ENCODE measurements around the gene ALKBH6. TPM values are rescaled to one million over a fixed set of nuclear protein-coding genes. Genes with fewer than 3 reads are reported as not detected.

The ALKBH6 gene
- total and polyA plus RNA-seq, 9 donors, result 7.8 to 12.1 (median 9.8) TPM

Other genes starting within 250 kb of the ALKBH6 start
- gene ARHGAP33, start 238.6 kb downstream of the ALKBH6 start, total RNA-seq, result 3.6 TPM
- gene ARHGAP33, start 238.6 kb downstream of the ALKBH6 start, polyA plus RNA-seq (ENCODE audit: insufficient read depth in 1 of 8, insufficient read length in 8 of 8, low replicate concordance in 1 of 8), result 10 to 100 TPM in 7 of 8 donors, 1 to 10 TPM in 1; 8.3 to 28.5 (median 19.4) TPM
- not detected for gene PRODH2, start 201.4 kb downstream of the ALKBH6 start, total RNA-seq
- gene PRODH2, start 201.4 kb downstream of the ALKBH6 start, polyA plus RNA-seq (ENCODE audit: insufficient read depth in 1 of 8, insufficient read length in 8 of 8, low replicate concordance in 1 of 8), result under 1 TPM in 2 of 8 donors, not detected in 6; 0.18 to 0.27 TPM
- 0.09 TPM for gene NPHS1, start 161.7 kb downstream of the ALKBH6 start, total RNA-seq
- gene NPHS1, start 161.7 kb downstream of the ALKBH6 start, polyA plus RNA-seq (ENCODE audit: insufficient read depth in 1 of 8, insufficient read length in 8 of 8, low replicate concordance in 1 of 8), result under 1 TPM in 7 of 8 donors, not detected in 1; 0.04 to 0.37 (median 0.21) TPM
- gene KIRREL2, start 157.3 kb downstream of the ALKBH6 start, total RNA-seq, result 0.31 TPM
- gene KIRREL2, start 157.3 kb downstream of the ALKBH6 start, polyA plus RNA-seq (ENCODE audit: insufficient read depth in 1 of 8, insufficient read length in 8 of 8, low replicate concordance in 1 of 8), result 1 to 10 TPM in 1 of 8 donors, under 1 TPM in 7; 0.28 to 1.0 (median 0.58) TPM
- 4.7 TPM for gene APLP1, start 145.6 kb downstream of the ALKBH6 start, total RNA-seq
- 10 to 100 TPM in 3 of 8 donors, 1 to 10 TPM in 5; 4.6 to 10.7 (median 7.5) TPM for gene APLP1, start 145.6 kb downstream of the ALKBH6 start, polyA plus RNA-seq (ENCODE audit: insufficient read depth in 1 of 8, insufficient read length in 8 of 8, low replicate concordance in 1 of 8)
- gene NFKBID, start 113.7 kb downstream of the ALKBH6 start, total RNA-seq, result 1.8 TPM
- gene NFKBID, start 113.7 kb downstream of the ALKBH6 start, polyA plus RNA-seq (ENCODE audit: insufficient read depth in 1 of 8, insufficient read length in 8 of 8, low replicate concordance in 1 of 8), result 1 to 10 TPM in 6 of 8 donors, under 1 TPM in 2; 0.85 to 3.3 (median 1.6) TPM
- gene HCST, start 111.7 kb downstream of the ALKBH6 start, total RNA-seq, result 4.0 TPM
- gene HCST, start 111.7 kb downstream of the ALKBH6 start, polyA plus RNA-seq (ENCODE audit: insufficient read depth in 1 of 8, insufficient read length in 8 of 8, low replicate concordance in 1 of 8), result 1 to 10 TPM; 3.5 to 7.8 (median 5.6) TPM
- gene TYROBP, start 105.9 kb downstream of the ALKBH6 start, total RNA-seq, result 18.0 TPM
- gene TYROBP, start 105.9 kb downstream of the ALKBH6 start, polyA plus RNA-seq (ENCODE audit: insufficient read depth in 1 of 8, insufficient read length in 8 of 8, low replicate concordance in 1 of 8), result 10 to 100 TPM; 16.5 to 22.5 (median 18.9) TPM
- 1.8 TPM for gene LRFN3, start 77.8 kb downstream of the ALKBH6 start, total RNA-seq
- 10 to 100 TPM in 3 of 8 donors, 1 to 10 TPM in 5; 6.3 to 13.9 (median 9.3) TPM for gene LRFN3, start 77.8 kb downstream of the ALKBH6 start, polyA plus RNA-seq (ENCODE audit: insufficient read depth in 1 of 8, insufficient read length in 8 of 8, low replicate concordance in 1 of 8)
- 18.7 TPM for gene SDHAF1, start 19.0 kb downstream of the ALKBH6 start, total RNA-seq
- gene SDHAF1, start 19.0 kb downstream of the ALKBH6 start, polyA plus RNA-seq (ENCODE audit: insufficient read depth in 1 of 8, insufficient read length in 8 of 8, low replicate concordance in 1 of 8), result 10 to 100 TPM; 10.9 to 14.8 (median 12.9) TPM
- gene SYNE4, start 5.4 kb downstream of the ALKBH6 start, total RNA-seq, result 0.18 TPM
- 1 to 10 TPM in 1 of 8 donors, under 1 TPM in 7; 0.11 to 1.2 (median 0.41) TPM for gene SYNE4, start 5.4 kb downstream of the ALKBH6 start, polyA plus RNA-seq (ENCODE audit: insufficient read depth in 1 of 8, insufficient read length in 8 of 8, low replicate concordance in 1 of 8)
- gene CLIP3, start 18.7 kb upstream of the ALKBH6 start, total RNA-seq, result 2.9 TPM
- gene CLIP3, start 18.7 kb upstream of the ALKBH6 start, polyA plus RNA-seq (ENCODE audit: insufficient read depth in 1 of 8, insufficient read length in 8 of 8, low replicate concordance in 1 of 8), result 10 to 100 TPM; 12.2 to 27.6 (median 18.9) TPM
- 4.9 TPM for gene THAP8, start 40.1 kb upstream of the ALKBH6 start, total RNA-seq
- 10 to 100 TPM in 1 of 8 donors, 1 to 10 TPM in 7; 7.9 to 11.3 (median 9.0) TPM for gene THAP8, start 40.1 kb upstream of the ALKBH6 start, polyA plus RNA-seq (ENCODE audit: insufficient read depth in 1 of 8, insufficient read length in 8 of 8, low replicate concordance in 1 of 8)
- 2.1 TPM for gene WDR62, start 40.7 kb upstream of the ALKBH6 start, total RNA-seq
- 1 to 10 TPM; 3.2 to 4.6 (median 3.6) TPM for gene WDR62, start 40.7 kb upstream of the ALKBH6 start, polyA plus RNA-seq (ENCODE audit: insufficient read depth in 1 of 8, insufficient read length in 8 of 8, low replicate concordance in 1 of 8)
- gene OVOL3, start 96.9 kb upstream of the ALKBH6 start, total RNA-seq, result not detected
- gene OVOL3, start 96.9 kb upstream of the ALKBH6 start, polyA plus RNA-seq (ENCODE audit: insufficient read depth in 1 of 8, insufficient read length in 8 of 8, low replicate concordance in 1 of 8), result under 1 TPM in 1 of 8 donors, not detected in 7; 0.18 TPM
- 70.2 TPM for gene POLR2I, start 100.7 kb upstream of the ALKBH6 start, total RNA-seq
- gene POLR2I, start 100.7 kb upstream of the ALKBH6 start, polyA plus RNA-seq (ENCODE audit: insufficient read depth in 1 of 8, insufficient read length in 8 of 8, low replicate concordance in 1 of 8), result 10 to 100 TPM; 37.1 to 51.5 (median 45.2) TPM
- gene TBCB, start 101.3 kb upstream of the ALKBH6 start, total RNA-seq, result 129 TPM
- gene TBCB, start 101.3 kb upstream of the ALKBH6 start, polyA plus RNA-seq (ENCODE audit: insufficient read depth in 1 of 8, insufficient read length in 8 of 8, low replicate concordance in 1 of 8), result 10 to 100 TPM; 86.5 to 97.3 (median 90.7) TPM
- gene CAPNS1, start 125.9 kb upstream of the ALKBH6 start, total RNA-seq, result 342 TPM
- 100 to 1,000 TPM; 492 to 602 (median 554) TPM for gene CAPNS1, start 125.9 kb upstream of the ALKBH6 start, polyA plus RNA-seq (ENCODE audit: insufficient read depth in 1 of 8, insufficient read length in 8 of 8, low replicate concordance in 1 of 8)
- 185 TPM for gene COX7A1, start 138.2 kb upstream of the ALKBH6 start, total RNA-seq
- gene COX7A1, start 138.2 kb upstream of the ALKBH6 start, polyA plus RNA-seq (ENCODE audit: insufficient read depth in 1 of 8, insufficient read length in 8 of 8, low replicate concordance in 1 of 8), result 100 to 1,000 TPM; 215 to 391 (median 264) TPM
- gene ZNF565, start 200.5 kb upstream of the ALKBH6 start, total RNA-seq, result 8.8 TPM
- gene ZNF565, start 200.5 kb upstream of the ALKBH6 start, polyA plus RNA-seq (ENCODE audit: insufficient read depth in 1 of 8, insufficient read length in 8 of 8, low replicate concordance in 1 of 8), result 1 to 10 TPM; 4.1 to 7.4 (median 5.7) TPM
- 82.0 TPM for gene ZNF146, start 200.9 kb upstream of the ALKBH6 start, total RNA-seq
- 10 to 100 TPM; 49.7 to 82.3 (median 63.5) TPM for gene ZNF146, start 200.9 kb upstream of the ALKBH6 start, polyA plus RNA-seq (ENCODE audit: insufficient read depth in 1 of 8, insufficient read length in 8 of 8, low replicate concordance in 1 of 8)